Skeletal muscle satellite cell (primary cell): ENCODE results near the gene NDUFA13.

Experiments
- H3K27me3 ChIP-seq: 2 replicates; pipeline ENCODE4 v1.7.0; 2013; ENCODE audit warnings: low read length; ENCODE audit not compliant: control insufficient read depth, insufficient read depth
- H3K36me3 ChIP-seq: 2 replicates; pipeline ENCODE4 v1.7.0; 2013; ENCODE audit warnings: mild to moderate bottlenecking, control low read depth, low read length; ENCODE audit not compliant: insufficient read depth
- H3K4me1 ChIP-seq: 2 replicates; pipeline ENCODE4 v1.7.0; 2013; ENCODE audit warnings: low read length; ENCODE audit not compliant: control insufficient read depth, insufficient read depth
- H3K4me2 ChIP-seq: 2 replicates; pipeline ENCODE4 v1.7.0; 2013; ENCODE audit warnings: mild to moderate bottlenecking, low read length
- H3K4me3 ChIP-seq: 2 replicates; pipeline ENCODE4 v1.7.0; 2013; ENCODE audit warnings: low read length
- H3K9ac ChIP-seq: 2 replicates; pipeline ENCODE4 v1.7.0; 2013; ENCODE audit warnings: mild to moderate bottlenecking, low read depth, low read length, moderate library complexity
- H3K9me3 ChIP-seq: replicated peaks from 2 replicates; pipeline ENCODE4 v1.7.0; 2013; ENCODE audit warnings: mild to moderate bottlenecking, control low read depth, low read length

Gene NDUFA13

GRCh38 chr19:19540064-19540714 is 24.2 kb downstream of the NDUFA13 start:
- H3K4me1 ChIP-seq = peaks cover 21% of the 10 kb centered on the region
- H3K9ac ChIP-seq = no peak overlapping the region

GRCh38 chr19:19540715-19541515 is 24.9 kb downstream of the NDUFA13 start:
- Histone ChIP-seq H3K36me3 (no peaks in the 10 kb centered on the region), H3K9ac (no peak overlapping the region), H3K4me3 (no peak overlapping the region), H3K4me2 (peak overlapping the region; percentile 48), H3K4me1 (peaks cover 21% of the 10 kb centered on the region), H3K27me3 (peaks cover 30% of the 10 kb centered on the region), H3K9me3 (no peaks in the 10 kb centered on the region)

More at GRCh38 chr19:19540064-19540714, 24.2 kb downstream of the NDUFA13 start:
- no peaks in the 10 kb centered on the region for H3K9me3 ChIP-seq
- H3K4me3 ChIP-seq = no peak overlapping the region
- H3K27me3 ChIP-seq = peaks cover 30% of the 10 kb centered on the region
- H3K36me3 ChIP-seq = no peaks in the 10 kb centered on the region
- H3K4me2 ChIP-seq = peak overlapping the region; percentile 48

GRCh38 chr19:19541616-19542015 is 25.6 kb downstream of the NDUFA13 start:
- peaks cover 21% of the 10 kb centered on the region for H3K4me1 ChIP-seq
- H3K27me3 ChIP-seq = peaks cover 37% of the 10 kb centered on the region
- H3K9ac ChIP-seq = no peak overlapping the region

GRCh38 chr19:19542507-19542906 is 26.5 kb downstream of the NDUFA13 start:
- Histone ChIP-seq H3K4me2 (no peak overlapping the region), H3K36me3 (no peaks in the 10 kb centered on the region), H3K4me3 (no peak overlapping the region), H3K9me3 (no peaks in the 10 kb centered on the region), H3K9ac (no peak overlapping the region), H3K4me1 (peaks cover 18% of the 10 kb centered on the region), H3K27me3 (peaks cover 45% of the 10 kb centered on the region)

More at GRCh38 chr19:19541616-19542015, 25.6 kb downstream of the NDUFA13 start:
- Histone ChIP-seq H3K9me3 (no peaks in the 10 kb centered on the region), H3K4me3 (no peak overlapping the region), H3K4me2 (no peak overlapping the region), H3K36me3 (no peaks in the 10 kb centered on the region)

- H3K9ac ChIP-seq = no peak overlapping the region
Observed at GRCh38 chr19:19543101-19543500, 27.1 kb downstream of the NDUFA13 start.

GRCh38 chr19:19543640-19544039 is 27.6 kb downstream of the NDUFA13 start:
- peaks cover 9% of the 10 kb centered on the region for H3K4me1 ChIP-seq
- H3K9me3 ChIP-seq = no peaks in the 10 kb centered on the region
- H3K27me3 ChIP-seq = peaks cover 41% of the 10 kb centered on the region
- H3K9ac ChIP-seq = no peak overlapping the region
- no peak overlapping the region for H3K4me3 ChIP-seq
- H3K36me3 ChIP-seq = no peaks in the 10 kb centered on the region
- H3K4me2 ChIP-seq = no peak overlapping the region

More at GRCh38 chr19:19543101-19543500, 27.1 kb downstream of the NDUFA13 start:
- H3K9me3 ChIP-seq = no peaks in the 10 kb centered on the region
- no peaks in the 10 kb centered on the region for H3K36me3 ChIP-seq
- H3K4me3 ChIP-seq = no peak overlapping the region
- H3K4me2 ChIP-seq = no peak overlapping the region
- H3K4me1 ChIP-seq = peaks cover 15% of the 10 kb centered on the region
- H3K27me3 ChIP-seq = peaks cover 41% of the 10 kb centered on the region

- Histone ChIP-seq H3K27me3 (peaks cover 44% of the 10 kb centered on the region), H3K4me1 (peaks cover 7% of the 10 kb centered on the region), H3K4me2 (no peak overlapping the region), H3K36me3 (no peaks in the 10 kb centered on the region), H3K9ac (no peak overlapping the region), H3K9me3 (no peaks in the 10 kb centered on the region), H3K4me3 (no peak overlapping the region)
Observed at GRCh38 chr19:19544257-19544953, 28.4 kb downstream of the NDUFA13 start.

- Histone ChIP-seq H3K4me3 (no peak overlapping the region), H3K9ac (no peak overlapping the region)
Observed at GRCh38 chr19:19544954-19545591, 29.0 kb downstream of the NDUFA13 start.

GRCh38 chr19:19545707-19546106 is 29.7 kb downstream of the NDUFA13 start:
- Histone ChIP-seq H3K36me3 (no peaks in the 10 kb centered on the region), H3K9me3 (no peaks in the 10 kb centered on the region), H3K27me3 (peaks cover 43% of the 10 kb centered on the region), H3K4me3 (no peak overlapping the region), H3K9ac (no peak overlapping the region), H3K4me2 (no peak overlapping the region), H3K4me1 (peaks cover 5% of the 10 kb centered on the region)

More at GRCh38 chr19:19544954-19545591, 29.0 kb downstream of the NDUFA13 start:
- H3K4me2 ChIP-seq = no peak overlapping the region
- peaks cover 7% of the 10 kb centered on the region for H3K4me1 ChIP-seq
- peaks cover 46% of the 10 kb centered on the region for H3K27me3 ChIP-seq
- no peaks in the 10 kb centered on the region for H3K36me3 ChIP-seq
- H3K9me3 ChIP-seq = no peaks in the 10 kb centered on the region

- Histone ChIP-seq H3K27me3 (peaks cover 40% of the 10 kb centered on the region), H3K9me3 (no peaks in the 10 kb centered on the region), H3K36me3 (no peaks in the 10 kb centered on the region), H3K9ac (no peak overlapping the region), H3K4me2 (no peak overlapping the region), H3K4me1 (peaks cover 2% of the 10 kb centered on the region), H3K4me3 (no peak overlapping the region)
Observed at GRCh38 chr19:19546751-19547162, 30.7 kb downstream of the NDUFA13 start.
